Activated CD8-positive, alpha-beta memory T cell treated with anti-CD3 and anti-CD28 coated beads, Interleukin-2, amount 50 U/mL, for 1 hour (primary cell): ENCODE results near the gene PLPPR1.
"Not testable (repeated sequence)": the region's sequence is repeated elsewhere in the genome, so short reads cannot be mapped to it uniquely, and the experiment has no call there.

Experiments used
- DNase-seq: peaks from one replicate; pipeline ENCODE4 v3.0.0-alpha.2; 2020; ENCODE audit errors: extremely low read depth

PLPPR1 gene

GRCh38 chr9:101028346-101029314, at the start of gene PLPPR1:
TSS of gene PLPPR1 (plus strand) at chr9:101028727.
- no peak for DNase-seq

- no peak for DNase-seq
Observed at GRCh38 chr9:100989731-100990130, 38.8 kb upstream of the PLPPR1 start.

GRCh38 chr9:100990605-100991381, 37.7 kb upstream of the PLPPR1 start:
- no peak for DNase-seq

- DNase-seq: no peak
Observed at GRCh38 chr9:100992632-100993031, 35.9 kb upstream of the PLPPR1 start.

GRCh38 chr9:100999906-101000544, 28.5 kb upstream of the PLPPR1 start:
- no peak for DNase-seq

- no peak for DNase-seq
Observed at GRCh38 chr9:101005246-101005645, 23.3 kb upstream of the PLPPR1 start.

GRCh38 chr9:101014566-101014965, 14.0 kb upstream of the PLPPR1 start:
- no peak for DNase-seq

GRCh38 chr9:101018467-101018866, 10.1 kb upstream of the PLPPR1 start:
- DNase-seq: no peak

- DNase-seq: no peak
Observed at GRCh38 chr9:101022704-101023103, 5.8 kb upstream of the PLPPR1 start.

GRCh38 chr9:101025940-101026339, 2.6 kb upstream of the PLPPR1 start:
- DNase-seq: no peak

- no peak for DNase-seq
Observed at GRCh38 chr9:101026824-101027223, 1.7 kb upstream of the PLPPR1 start.

- no peak for DNase-seq
Observed at GRCh38 chr9:101027236-101027635, 1.3 kb upstream of the PLPPR1 start.

- no peak for DNase-seq
Observed at GRCh38 chr9:101027733-101028345, 688 bp upstream of the PLPPR1 start.

- DNase-seq: no peak
Observed at GRCh38 chr9:101029315-101030085, 973 bp downstream of the PLPPR1 start.

- DNase-seq: no peak
Observed at GRCh38 chr9:101030086-101030391, 1.5 kb downstream of the PLPPR1 start.

GRCh38 chr9:101032426-101032825, 3.9 kb downstream of the PLPPR1 start:
- no peak for DNase-seq

GRCh38 chr9:101034222-101034621, 5.7 kb downstream of the PLPPR1 start:
- DNase-seq: no peak

- DNase-seq: no peak
Observed at GRCh38 chr9:101035098-101035497, 6.6 kb downstream of the PLPPR1 start.

- DNase-seq: no peak
Observed at GRCh38 chr9:101037430-101037829, 8.9 kb downstream of the PLPPR1 start.

GRCh38 chr9:101038488-101038887, 10.0 kb downstream of the PLPPR1 start:
- no peak for DNase-seq

GRCh38 chr9:101039581-101039980, 11.1 kb downstream of the PLPPR1 start:
- DNase-seq: not testable (repeated sequence)
